ENCODE results near the gene TIE1. TPM values are rescaled to one million over a fixed set of nuclear protein-coding genes. Genes with fewer than 3 reads are reported as not detected.

Gene TIE1
- polyA plus RNA-seq, 1 donor, result 55.3 TPM

DNA sequence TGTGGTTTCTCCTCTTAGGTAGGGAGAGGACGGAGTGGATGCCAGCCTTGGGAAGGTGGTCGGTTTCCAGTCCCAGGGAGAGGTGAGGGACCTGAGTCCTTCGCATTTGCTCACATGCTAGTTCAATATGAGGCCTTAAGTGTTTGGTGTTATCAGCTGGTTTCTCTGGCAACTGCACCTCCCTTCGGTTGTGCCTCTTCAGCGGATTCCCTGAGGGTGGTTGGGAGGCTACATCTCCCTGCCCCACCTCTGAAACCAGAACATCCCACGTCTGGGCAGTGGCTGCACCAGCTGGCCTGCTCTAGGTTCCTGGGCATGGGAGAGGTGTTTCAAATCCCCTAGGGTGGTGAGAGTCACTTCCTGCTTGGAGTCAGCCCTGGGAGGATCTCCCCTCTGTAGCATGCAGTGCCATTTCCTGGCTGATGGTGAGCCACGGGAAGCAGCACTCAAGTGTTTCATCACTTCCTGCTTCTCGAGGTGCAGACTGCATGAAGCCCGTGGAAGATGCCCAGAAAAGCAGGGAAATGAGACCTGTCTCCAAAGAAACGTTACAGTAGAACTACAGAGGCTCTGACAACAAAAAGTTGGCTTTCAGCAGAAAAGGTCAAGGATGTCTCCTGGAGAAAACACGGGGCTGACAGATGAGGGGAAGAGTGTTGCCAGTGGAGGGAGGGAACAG, 26.5 kb upstream of the TIE1 start:
- no peak for DNase-seq

DNA sequence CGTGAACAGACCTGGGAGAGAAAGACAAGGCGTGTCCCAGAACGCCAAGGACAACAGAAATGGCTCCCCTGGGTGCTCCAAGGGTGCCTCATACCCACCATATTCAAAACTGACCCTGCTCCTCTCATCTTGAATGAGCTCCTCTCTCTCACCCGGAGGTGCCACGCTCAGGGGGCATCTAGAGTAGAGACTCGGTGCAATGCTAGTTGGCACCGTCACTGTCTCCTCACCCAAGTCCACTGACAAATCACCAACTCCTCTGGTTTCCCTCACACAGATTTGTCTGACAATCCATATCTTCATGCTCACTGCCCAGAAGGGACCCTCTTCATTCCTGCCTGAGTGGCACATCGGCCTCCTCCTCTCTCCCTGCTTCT, 26.0 kb upstream of the TIE1 start:
- no peak for DNase-seq

DNA sequence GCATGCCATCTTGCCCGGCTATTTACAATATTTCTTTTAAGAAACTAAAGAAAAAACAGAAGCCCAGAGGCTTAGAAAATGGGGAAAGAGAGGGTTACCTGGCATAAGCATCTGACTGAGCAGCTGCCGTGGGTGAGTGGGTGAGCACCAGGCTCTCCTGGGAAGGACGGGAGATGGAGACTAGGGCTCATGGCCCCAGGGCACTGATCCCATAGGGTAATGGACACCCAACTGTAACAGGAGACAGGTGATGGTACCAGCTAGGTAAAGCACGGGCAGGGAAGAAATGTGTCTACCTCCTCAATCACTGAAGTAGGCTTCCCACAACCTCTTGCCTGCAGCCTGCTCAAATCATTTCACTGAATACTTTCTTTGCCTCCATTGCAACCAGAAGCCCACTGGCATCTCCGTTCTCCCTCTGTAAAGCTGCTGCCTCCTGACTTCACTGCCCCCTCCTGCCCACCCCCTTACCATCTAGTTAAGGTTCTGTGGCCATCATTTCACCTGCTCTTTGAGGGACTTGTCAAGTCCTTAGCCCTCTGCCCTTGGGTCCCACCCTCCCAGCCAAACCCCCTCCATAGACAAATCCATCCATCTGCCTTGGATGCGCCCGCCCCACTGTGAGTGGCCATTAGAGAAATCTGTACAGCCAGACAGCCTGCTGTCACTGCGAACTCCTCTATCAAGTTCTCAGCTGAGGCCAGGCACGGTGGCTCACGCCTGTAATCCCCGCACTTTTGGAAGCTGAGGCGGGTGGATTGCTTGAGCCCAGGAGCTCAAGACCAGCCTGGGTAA, 24.8 kb upstream of the TIE1 start:
- no peak for DNase-seq

DNA sequence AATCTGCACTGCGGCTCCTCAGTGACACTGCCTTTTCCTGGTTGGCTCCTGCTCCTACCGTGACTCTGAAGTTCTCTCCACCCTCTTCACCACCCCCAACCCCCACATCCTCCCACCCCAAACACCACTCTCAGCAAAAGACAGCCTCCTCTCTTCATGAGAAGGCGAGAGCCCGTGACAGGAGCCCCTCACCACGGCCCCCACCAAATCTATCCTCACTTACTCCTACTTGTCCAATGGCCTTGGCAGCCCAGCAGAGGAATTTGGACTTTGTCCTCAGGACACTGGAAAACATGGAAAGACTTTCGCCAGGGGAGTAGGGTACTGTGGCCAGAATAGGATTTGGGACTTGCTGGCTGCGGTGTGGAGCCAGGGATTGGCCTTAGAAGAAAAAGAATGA, 24.1 kb upstream of the TIE1 start:
- DNase-seq, result no peak

DNA sequence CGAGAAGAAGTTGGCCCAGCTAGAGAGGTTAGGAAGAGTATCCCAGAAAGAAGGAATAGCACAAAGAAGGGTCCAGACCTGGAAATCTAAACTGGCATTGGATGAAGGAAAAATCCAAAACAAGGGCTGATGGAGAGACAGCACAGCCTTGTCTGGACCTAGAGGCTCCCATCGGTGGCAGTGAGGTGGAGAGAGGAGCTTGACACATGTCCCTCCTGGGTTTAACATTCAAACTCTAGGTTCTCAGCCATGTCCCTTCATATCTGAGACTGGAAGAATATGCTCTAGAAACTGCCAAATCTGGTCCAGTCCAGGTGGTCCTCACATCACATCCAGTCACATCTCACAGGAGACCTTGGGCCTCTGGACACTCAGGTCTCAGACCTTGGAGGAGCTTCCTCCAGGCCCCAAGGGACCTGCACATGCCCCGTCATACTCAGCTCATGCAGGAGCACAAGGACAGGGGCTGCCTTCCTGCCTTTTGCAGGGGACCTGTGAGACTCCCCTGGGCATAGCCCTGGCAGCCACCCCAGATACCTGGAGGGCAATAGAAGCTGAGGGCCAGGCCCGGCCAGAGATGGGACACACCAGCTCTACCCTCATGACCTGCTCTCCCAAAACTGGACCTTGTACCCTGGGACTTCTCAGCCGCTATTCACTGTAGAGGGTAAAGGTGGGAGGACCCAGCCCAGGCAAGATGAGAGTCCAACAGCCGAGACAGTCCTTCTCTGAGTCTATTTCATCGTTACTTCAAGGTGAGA, 23.5 kb upstream of the TIE1 start:
- DNase-seq, result no peak

DNA sequence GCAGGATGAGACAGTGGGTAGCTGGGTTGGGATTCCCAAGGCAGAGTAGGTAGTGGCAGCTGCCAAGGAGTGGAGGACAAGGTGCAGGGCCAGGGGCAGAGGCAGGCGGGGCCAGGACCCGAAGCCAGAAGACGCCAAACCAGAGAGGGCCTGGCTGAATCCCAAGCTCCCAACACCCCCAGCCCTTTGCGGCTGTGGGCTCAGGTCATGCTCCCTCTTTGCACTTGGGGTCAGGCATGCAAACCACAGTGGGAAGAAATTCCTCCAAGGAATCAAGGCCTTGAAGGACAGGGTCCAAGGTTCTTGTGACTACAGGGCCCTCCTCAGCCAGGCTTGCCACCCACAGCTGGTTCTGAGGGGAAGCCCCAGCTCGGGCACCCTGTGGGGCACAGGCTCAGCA, 21.6 kb upstream of the TIE1 start:
- DNase-seq, result no peak

DNA sequence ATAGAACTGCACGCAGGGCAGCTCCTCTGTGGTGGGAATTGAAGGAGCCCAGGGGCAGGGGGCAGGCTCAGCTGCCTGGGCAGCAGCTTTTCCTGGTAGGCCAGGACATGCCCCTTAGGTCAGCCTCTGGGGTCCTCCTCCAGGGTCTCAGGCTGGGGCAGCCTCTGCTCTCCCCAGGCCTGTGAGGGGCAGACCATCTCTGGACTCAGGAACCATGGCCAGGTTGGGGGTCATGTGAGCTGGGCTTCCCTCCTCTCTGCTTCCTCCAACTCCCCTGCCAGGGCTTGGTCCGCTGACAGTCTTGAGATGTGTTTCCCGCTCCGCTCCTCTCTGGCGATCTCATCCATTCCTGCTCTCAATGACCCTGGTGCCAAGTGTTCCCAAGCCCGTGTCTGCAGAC, 21.1 kb upstream of the TIE1 start:
- no peak for DNase-seq

DNA sequence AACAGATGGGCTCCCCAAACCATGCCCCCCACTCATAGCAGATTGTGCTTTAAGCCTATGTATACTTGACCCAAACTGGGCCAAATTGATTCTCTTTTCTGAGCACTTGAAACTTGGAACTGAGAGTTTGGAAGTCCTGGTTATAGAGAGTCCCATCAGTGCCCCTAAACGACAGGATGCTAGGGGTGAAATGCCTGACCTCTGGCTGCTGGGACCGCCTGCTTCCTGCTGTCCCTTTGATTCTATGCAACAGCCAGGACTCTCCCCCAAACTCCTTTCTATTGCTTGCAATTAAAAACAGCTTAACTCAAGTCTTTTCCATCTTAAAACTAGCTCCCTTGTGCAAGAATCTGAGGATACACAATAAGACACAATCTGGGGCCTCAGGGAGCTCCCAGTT, 20.1 kb upstream of the TIE1 start:
- no peak for DNase-seq

DNA sequence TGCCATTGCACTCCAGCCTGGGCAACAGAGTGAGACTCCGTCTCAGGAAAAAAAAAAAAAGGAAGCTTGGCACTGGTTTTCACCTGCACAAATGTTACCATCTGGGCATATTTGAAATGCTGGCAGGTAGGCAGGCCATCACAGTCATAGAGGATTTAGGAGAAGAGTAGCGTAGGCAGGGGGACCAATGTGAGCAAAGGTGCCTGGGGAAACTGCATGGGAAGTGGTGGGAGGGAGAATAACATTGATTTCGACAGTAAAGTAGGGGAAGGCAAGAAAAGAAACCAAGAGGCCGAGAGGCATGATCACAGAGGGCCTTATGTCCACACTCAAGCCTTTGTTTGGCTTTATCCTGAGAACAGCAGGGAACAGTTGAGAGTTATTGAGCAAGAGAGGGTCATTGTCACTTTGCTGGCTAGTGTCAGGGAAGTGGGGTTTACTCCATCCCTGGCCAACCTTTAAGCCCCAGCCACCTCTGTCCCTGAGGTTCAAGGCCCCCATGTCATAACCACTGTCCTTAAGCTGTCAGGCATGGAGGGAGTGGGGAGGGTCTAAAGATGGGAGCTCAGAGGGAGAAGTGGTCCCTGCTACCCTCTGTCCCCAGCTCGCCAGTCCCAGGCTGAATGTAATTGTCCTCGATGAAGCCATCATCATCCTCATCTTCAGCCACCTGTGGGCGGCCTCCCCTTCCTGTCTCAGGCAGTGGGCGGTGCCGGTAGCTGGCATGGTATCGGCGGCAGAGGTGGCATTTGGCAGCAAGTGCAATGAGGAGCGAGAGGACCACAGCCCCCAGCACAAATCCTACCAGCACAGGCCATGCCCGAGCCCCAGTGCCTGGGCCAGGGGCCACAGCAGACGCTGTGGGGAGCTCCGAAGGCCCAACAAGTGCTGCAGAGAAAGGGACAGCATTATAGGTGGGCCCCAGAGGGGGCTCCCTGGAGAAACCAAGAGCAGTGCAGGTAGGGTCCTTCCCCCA, 18.3 kb upstream of the TIE1 start:
- DNase-seq, result no peak

DNA sequence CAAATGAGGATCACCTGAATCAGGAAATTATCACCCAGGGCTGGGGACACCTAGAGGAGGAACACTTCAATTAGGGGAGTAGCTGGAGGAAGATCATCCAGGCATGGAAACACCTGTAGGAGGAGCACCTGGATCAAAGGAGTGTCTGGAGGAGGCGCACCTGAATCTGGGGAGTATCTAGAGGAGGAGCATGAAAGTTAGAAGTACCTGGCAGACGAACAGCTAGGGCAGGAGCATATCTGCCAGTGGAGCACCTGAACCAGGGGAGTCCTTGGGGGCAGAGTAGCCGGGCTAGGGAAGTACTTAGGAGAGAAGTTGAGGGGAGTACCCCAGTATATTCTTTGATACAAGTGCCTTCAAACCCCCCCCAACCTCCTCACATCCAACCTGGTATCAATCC, 16.7 kb upstream of the TIE1 start:
- no peak for DNase-seq

DNA sequence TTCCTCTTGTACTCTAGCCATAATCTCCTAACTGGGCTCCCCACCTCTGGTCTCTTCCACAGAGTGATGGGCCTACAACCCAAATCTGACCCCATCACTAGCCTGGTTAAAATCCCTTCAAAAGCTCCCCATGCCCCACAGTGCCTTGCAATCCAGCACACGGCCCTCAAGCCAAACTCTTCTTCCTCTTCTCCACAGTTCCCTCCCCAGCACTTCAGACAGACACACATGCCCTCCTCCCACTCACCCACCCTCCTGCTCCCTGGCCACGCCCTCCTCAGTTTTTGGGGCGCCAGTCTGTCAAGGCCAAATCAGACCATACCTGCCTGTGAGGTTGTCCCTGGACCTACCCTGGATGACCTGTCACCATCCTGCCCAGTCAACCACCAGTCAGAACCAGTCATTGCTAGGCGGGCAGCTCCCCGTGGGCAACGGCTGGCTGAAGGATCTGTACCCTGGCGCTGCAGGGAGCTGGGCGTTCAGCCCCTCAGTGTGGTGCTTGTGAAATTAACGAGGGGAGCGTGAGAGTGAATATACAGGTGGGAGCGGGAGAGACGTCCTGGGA, 16.2 kb upstream of the TIE1 start:
- no peak for DNase-seq

DNA sequence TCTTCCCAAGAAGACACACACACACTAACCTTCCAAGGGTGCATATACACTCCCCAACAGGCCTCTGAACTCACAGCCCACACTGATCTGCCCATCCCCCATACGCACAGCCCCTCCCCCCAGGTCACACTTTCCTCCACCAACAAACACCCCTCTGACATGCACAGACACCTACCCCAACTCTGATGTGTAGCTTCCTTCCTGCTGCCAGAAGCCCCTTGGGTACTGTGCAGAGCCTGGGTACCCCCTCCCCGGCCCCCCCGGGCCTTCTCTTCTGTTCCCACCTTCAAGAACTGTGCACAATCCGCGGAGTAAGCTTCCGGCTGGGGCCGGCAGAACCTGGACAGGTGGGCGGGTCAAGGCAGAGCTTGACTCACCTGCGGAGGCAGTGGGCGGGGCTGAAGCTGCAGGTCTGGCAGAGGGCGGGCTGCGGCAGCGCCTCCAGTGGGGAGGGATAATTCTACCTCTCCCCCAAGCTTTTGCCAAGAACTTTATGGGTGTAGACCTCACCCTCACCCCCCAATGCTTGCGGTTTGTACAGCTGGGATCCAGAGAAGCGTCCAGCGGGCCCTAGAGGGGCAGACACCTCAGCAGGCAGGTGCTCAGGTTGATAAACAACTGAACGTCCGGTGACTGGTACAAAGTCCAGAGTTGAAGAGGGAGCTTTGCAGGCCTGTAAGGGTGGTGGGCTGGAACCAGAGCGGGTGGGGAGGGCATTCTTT, 15.4 kb upstream of the TIE1 start, which contains the start of gene C1orf210:
C1orf210 (minus strand) TSS at position 313 of the 722 bp plus-strand sequence. CDS start 2,311 bp downstream, outside the sequence.
- DNase-seq, result no peak

DNA sequence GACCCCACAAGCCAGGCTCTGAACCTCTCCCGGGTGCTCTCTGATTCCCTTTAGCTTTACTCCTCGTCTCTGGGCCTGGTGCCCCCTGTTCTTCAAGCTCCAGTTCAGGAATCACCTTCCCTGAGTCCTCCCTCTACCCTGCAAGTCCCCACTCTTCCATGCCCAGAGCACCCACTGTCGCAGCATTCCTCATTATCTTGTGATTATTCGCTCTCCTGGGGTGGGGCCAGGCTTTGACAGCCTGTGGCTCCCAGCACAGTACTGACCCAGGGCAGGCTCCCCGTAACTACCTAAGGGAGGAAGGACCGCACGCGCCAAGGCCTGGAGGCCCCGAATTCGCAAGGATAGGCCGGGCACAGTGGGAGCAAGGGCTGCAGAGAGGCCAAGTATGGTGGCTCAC, 14.7 kb upstream of the TIE1 start:
- no peak for DNase-seq

DNA sequence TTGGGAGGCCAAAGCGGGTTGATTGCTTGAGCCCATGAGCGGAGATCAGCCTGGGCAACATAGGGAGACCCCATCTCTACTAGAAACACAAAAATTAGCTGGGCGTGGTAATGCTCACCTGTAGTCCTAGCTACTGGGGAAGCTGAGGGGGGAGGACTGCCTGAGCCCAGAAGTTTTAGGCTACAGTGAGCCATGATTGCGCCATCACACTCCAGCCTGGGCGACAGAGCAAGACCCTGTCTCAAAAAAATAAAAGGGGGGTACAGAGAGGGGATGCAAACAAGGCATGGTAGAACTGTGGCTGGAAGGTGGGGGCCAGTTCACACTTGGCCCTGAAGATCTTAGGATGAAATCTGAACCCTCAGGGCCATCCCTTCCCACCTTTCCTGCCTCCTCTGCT, 14.2 kb upstream of the TIE1 start:
- DNase-seq, result no peak

DNA sequence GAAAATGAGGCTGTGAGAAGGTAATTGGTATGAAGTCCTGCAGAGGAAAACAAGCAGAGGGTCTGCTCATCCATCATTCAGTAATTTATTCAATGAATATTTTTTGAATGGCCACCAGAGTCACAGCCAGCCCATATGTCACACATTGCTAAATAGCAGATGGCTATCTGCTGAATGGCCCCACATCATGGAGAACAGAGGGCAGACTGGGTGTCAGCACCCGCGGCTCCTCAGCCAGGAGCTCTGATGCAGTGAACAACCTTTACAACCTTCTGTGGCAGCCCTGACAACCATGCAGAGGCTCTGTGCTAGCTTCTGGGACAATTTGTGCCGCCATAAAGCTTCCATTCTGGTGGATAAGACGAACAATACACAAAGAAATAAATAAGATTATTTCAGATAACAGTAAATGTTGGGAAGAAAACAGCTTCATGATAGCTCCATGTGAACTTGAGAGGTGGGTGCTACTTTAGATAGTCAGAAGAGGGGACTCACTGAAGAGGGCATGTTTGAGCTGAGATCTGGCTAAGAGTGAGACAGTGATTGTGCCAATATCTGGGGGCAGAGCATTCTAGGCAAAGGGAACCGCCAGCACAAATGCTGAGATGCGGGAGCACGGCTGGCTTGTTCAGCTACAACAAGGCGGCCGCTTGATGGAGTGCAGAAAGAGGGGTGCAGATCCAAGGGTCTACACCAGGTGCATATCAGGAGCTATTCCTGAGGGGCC, 12.6 kb upstream of the TIE1 start:
- DNase-seq, result no peak

DNA sequence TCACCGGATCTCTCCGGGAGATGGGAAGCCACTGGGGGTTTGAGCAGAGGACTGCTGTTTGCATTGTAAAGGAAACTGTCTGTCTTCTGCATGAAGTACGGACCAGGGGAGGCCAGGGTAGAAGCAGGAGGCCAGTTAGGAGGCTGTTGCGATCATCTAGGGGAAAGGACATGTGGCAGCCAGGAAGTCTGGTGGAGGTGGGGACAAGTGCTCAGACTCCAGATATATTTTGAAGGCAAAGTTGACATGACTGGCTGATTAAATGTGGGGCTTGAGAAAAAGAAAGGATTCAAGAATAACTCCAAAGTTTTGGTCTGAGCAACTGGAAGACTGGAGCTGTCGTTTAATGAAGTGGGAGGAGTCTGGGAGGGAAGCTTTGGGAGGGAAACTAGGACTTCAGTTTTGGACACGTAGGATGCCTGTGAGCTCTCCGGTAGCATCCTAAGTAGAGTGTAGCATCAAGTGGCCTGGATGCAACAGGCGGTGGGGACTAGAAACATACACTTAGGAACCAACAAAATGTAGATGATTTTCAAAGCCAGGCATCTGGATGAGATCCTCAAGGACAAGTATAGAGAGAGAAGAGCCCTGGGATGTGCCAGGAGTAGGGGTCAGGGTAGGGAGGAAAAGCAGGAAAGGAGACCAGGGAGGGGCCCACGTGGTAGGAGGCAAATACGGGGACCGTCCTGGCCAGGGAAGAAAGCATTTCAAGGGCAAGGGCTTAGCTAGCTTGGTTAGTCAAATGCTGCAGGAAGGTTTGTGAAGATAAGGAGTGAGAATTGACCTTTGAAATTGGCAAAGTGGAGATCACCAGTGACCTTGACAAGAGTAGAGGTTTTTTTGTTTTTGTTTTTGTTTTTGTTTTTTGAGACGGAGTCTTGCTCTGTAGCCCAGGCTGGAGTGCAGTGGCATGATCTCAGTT, 11.7 kb upstream of the TIE1 start:
- no peak for DNase-seq

DNA sequence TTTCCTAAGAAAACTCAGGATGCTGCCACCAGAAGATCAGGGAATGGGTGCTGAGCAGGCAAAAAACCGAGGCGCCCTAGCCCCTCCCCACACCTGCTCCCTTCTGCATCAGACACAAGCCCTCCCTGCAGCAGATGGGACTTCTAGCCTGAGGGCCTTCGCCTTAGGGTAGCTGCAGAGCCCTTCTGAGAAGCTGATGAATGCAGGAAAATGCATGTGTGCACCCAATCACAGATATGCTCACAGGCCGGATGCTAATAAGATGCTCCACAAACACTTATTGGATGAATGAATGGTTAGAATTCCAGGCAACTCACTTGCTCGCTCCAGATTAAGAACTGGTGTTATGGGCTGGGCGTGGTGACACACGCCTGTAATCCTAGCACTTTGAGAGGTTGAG, 8.6 kb upstream of the TIE1 start:
- no peak for DNase-seq

DNA sequence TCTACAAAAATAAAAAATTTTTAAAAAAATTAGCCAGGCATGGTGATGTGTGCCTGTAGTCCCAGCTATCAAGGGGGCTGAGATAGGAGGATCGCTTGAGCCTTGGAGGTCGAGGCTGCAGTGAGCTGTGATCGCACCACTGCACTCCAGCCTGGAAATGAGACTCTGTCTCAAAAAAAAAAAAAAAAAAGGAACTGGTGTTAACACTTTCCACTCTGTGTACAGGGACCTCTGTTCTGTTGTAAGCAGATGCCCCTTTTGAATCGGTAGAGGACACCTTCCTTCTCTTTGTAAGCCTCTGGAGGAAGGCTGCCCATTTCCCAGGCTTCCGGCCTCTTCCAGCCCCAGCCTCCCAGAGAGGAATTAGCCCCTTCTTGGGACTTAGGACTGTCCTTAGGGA, 8.1 kb upstream of the TIE1 start:
- DNase-seq, result no peak

DNA sequence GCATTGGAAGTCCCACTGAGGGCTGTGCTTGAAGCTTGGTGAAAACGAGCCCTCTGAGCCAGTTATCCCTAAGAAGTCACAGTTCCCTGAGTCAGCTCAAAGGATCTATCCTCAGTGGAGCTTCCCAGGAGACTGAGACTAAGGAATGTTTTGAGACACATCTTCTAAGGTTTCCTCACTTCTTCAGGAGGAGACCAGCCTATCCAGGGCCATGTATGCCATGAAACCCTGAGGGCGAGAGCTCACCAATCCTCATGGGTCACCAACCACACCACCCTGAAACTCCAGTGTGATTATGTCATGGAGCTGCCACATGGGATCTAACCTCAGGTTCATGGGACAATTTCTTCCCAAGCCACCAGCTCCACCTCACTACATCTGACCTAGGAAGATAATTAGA, 7.6 kb upstream of the TIE1 start:
- DNase-seq, result no peak

Data from hindlimb muscle (tissue), 1 donor.